ENCODE measurements around the gene AFG1L. TPM values are rescaled to one million over a fixed set of nuclear protein-coding genes. Genes with fewer than 3 reads are reported as not detected.
"Not testable (repeated sequence)": the region's sequence is repeated elsewhere in the genome, so short reads cannot be mapped to it uniquely, and the experiment has no call there.

Gene AFG1L
- total RNA-seq (2014; rRNA removed; shearing (Covaris generic)), result 3.5 and 6.9 TPM in 2 replicates

GRCh38 chr6:108294727-108295625 lies at the start of gene AFG1L:
Gene AFG1L (plus strand): TSS chr6:108295054. CDS start chr6:108295080, 26 bp downstream.
- peak; percentile 94 for DNase-seq (ENCODE audit: low read depth)

- not testable (repeated sequence) for DNase-seq (ENCODE audit: low read depth)
These were observed 49.8 kb upstream of the AFG1L start for GRCh38 chr6:108245095-108245494.

- no peak for DNase-seq (ENCODE audit: low read depth)
These were observed 46.8 kb upstream of the AFG1L start for GRCh38 chr6:108247965-108248536.

GRCh38 chr6:108250240-108250866 lies 44.5 kb upstream of the AFG1L start:
- DNase-seq (ENCODE audit: low read depth), result peak; percentile 6

GRCh38 chr6:108251252-108251651 lies 43.6 kb upstream of the AFG1L start:
- DNase-seq (ENCODE audit: low read depth), result no peak

- DNase-seq (ENCODE audit: low read depth), result no peak
These were observed 42.8 kb upstream of the AFG1L start for GRCh38 chr6:108252055-108252454.

- DNase-seq (ENCODE audit: low read depth), result no peak
These were observed 41.6 kb upstream of the AFG1L start for GRCh38 chr6:108253241-108253640.

- no peak for DNase-seq (ENCODE audit: low read depth)
These were observed 40.1 kb upstream of the AFG1L start for GRCh38 chr6:108254433-108255410.

GRCh38 chr6:108260126-108260808 lies 34.6 kb upstream of the AFG1L start:
- DNase-seq (ENCODE audit: low read depth), result peak; percentile 45

- DNase-seq (ENCODE audit: low read depth), result peak; percentile 98
These were observed 33.9 kb upstream of the AFG1L start, which contains the start of gene SNX3 for GRCh38 chr6:108260809-108261569. Gene SNX3 (minus strand): TSS chr6:108261040. CDS start chr6:108260921, 119 bp downstream.

GRCh38 chr6:108263371-108263770 lies 31.5 kb upstream of the AFG1L start:
- no peak for DNase-seq (ENCODE audit: low read depth)

GRCh38 chr6:108268845-108269244 lies 26.0 kb upstream of the AFG1L start:
- peak; percentile 23 for DNase-seq (ENCODE audit: low read depth)

- not testable (repeated sequence) for DNase-seq (ENCODE audit: low read depth)
These were observed 24.9 kb upstream of the AFG1L start for GRCh38 chr6:108269955-108270354.

GRCh38 chr6:108274546-108274945 lies 20.3 kb upstream of the AFG1L start:
- no peak for DNase-seq (ENCODE audit: low read depth)

- no peak for DNase-seq (ENCODE audit: low read depth)
These were observed 18.9 kb upstream of the AFG1L start for GRCh38 chr6:108275976-108276375.

- no peak for DNase-seq (ENCODE audit: low read depth)
These were observed 17.6 kb upstream of the AFG1L start for GRCh38 chr6:108277295-108277694.

GRCh38 chr6:108277831-108278230 lies 17.0 kb upstream of the AFG1L start:
- DNase-seq (ENCODE audit: low read depth), result peak; percentile 19

GRCh38 chr6:108285381-108285780 lies 9.5 kb upstream of the AFG1L start:
- DNase-seq (ENCODE audit: low read depth), result no peak

GRCh38 chr6:108286366-108286765 lies 8.5 kb upstream of the AFG1L start:
- no peak for DNase-seq (ENCODE audit: low read depth)

GRCh38 chr6:108287373-108287772 lies 7.5 kb upstream of the AFG1L start:
- no peak for DNase-seq (ENCODE audit: low read depth)
